HG03139 (cell line): ENCODE data around the gene INSR.

Experiments used
- ATAC-seq: cut with Tn5 transposase; IDR thresholded peaks from one replicate; pipeline ENCODE4 v1.9.1; 2021; ENCODE audit not compliant: unreplicated experiment

Gene INSR

DNA sequence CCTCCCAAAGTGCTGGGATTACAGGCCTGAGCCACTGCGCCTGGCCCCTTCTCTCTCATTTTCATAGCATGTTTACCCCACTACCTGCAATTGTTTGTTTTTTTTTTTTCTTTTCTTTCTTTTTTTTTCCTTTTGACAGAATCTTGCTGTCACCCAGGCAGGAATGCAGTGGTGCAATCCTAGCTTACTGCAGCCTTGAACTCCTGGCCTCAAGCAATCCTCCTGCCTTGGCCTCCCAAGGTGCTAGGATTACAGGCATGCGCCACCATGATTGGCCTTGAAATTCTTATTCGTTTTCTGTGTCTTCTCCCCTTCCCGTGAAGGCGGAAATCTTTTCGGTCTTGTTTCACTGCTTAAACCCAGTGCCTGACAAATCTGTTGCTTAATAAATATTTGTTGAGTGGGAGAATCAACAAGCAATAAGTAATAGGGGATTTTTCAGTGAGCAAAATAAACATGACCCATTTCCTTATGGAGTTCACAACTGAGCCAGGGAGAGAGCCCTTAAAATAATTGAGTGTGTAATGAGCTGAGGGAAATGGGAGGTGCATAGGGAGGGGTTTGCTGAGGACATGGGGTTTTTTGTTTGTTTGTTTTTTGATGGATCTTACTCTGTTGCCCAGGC lies 1.8 kb upstream of the INSR start:
- no peak for ATAC-seq

DNA sequence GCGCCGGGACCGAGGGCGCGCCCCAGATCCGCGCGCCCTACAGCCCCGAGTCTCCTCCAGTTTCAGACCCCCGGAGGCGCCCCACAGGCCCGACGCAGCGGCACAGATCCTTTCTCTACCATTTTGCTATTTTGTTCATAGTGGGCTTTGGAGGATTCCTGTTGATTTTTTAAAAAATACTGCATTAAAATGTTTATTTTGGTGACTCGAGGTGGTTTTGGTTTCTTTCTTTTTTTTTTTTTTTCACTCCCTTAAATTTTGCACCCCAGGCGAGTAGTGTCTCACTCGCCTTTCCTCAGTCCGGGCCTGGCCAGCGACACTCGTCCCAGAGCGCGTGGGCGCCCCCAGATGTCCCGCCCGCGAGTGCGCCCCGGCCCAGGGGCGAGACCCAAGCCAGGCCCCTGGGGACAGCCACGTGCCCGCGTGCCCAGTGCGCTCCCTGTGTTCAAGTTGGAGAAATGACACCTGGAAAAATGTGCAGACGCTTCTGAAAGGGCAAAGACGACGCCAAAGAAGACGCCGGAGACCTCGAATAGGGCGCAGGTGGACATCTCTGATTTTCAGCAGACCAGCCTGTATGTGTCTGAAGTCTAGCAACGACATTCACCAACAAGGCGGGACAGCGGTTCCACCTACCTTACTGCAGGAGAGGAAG lies 471 bp upstream of the INSR start:
- ATAC-seq = no peak

DNA sequence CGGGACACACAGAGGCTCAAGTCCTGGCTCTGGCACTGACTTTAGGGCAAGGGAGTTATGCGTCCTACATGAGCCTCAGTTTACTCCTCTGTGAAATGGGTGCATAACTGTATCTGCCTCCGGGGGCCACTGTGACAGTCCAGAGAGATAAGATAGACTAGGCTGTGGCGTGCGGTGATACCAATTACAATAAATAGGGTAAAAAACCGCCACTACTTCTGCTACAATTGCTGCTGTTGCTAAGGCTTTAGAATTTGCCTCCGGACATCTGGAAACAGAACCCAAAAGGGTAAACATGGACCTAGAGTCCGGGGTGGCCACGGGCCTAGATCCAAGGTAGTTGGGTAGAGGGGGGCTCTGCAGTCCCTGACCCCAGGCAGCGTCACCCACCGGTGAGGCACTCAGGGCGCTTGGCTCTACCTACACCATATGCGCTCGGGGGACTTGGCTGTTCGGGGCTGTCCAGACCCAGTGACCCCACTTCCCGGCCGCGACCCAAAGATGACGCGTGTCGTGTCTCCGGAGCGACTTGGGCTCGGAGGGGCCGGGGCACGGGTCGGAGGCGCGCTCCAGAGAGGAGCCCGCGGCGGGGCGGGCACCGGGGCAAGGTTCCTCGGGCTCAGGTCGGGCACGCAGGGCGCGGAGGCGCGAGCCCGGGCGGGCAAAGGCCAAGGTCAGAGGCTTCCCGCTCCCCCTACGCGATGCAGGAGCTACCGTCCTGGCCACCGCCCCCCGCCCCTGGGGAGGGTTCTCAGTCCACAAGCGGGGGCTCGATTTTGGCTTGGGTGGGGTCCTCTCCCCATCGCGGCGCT lies 1.1 kb downstream of the INSR start:
- ATAC-seq = no peak

DNA sequence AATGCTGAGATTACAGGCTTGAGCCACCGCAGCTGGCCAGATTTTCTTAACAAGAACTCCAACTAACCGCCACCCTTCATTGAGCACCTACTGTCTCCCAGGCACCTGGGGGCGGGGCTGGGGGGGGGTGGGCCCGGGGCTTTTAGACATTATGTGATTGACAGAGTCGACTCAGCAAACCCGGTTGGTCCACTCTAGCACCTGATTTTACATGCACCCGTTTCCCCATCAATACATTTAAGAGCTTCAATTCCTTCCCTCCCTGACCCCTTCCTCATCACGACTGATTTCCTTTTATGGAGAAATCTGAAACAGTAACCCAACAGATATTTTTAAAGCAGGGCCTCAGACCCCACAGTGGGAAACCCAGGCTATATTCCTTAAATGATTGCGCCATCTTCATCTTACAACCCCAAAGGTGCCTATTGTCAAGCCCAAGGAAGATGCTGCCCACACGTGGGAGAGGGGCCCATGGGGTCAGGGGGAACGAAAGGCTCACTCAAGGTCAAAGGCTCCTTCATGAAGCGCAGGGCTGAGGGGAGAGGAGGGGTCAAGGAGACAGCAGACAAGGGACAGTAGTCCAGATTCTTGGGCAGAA lies 1.8 kb downstream of the INSR start:
- no peak for ATAC-seq

DNA sequence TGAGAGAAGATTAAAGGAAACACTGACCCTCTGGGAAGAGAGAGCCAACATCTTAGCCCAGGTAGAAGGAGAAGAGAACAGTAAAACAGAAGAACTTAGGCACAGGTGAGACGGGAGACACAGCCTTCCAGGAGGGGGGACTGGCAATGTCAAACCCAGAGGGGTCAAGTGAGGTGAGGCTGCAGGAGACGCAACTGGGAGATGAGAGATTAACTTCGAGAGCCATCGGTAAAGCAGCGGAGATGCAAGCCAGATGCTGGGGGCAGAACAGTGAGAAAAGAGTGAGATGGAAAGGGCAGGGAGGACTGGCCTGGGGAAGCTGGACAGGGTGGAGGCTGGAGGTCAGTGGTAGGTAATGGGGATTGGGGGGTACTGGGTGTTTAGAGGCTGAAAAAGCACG lies 5.2 kb downstream of the INSR start:
- no peak for ATAC-seq

DNA sequence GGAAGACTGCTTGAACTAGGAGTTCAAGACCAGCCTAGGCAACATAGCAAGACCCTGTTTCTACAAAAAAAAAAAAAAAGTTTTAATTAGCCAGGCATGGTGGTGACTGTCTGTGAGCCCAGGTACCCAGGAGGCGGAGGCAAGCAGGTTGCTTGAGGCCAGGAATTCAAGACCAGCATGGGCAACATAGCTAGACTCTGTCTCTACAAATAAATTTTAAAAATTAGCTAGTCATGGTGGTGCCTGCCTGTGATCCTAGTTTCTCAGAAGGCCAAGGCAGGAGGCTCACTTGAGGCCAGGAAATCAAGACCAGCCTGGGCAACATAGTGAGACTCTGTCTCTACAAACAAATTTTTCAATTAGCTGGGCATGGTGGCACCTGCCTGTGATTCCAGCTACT lies 6.1 kb downstream of the INSR start:
- no peak for ATAC-seq

DNA sequence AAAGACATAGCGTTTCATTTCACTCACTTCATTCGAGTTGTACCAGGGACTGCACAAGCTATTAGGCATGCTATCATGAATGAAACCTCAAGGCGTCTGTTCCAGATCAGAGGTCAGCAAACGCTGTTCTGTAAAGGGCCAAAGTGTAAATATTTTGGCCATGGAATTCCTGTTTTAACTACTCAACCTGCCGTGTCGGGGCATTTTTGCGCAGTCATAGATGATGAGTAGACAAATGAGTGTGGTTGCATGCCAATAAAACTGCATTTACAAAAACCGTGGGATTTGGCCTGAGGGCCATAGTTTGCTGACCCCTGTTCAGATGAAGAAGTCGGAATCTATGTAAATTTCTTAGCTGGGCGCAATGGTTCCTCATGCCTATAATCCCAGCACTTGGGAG lies 6.5 kb downstream of the INSR start:
- ATAC-seq = no peak

DNA sequence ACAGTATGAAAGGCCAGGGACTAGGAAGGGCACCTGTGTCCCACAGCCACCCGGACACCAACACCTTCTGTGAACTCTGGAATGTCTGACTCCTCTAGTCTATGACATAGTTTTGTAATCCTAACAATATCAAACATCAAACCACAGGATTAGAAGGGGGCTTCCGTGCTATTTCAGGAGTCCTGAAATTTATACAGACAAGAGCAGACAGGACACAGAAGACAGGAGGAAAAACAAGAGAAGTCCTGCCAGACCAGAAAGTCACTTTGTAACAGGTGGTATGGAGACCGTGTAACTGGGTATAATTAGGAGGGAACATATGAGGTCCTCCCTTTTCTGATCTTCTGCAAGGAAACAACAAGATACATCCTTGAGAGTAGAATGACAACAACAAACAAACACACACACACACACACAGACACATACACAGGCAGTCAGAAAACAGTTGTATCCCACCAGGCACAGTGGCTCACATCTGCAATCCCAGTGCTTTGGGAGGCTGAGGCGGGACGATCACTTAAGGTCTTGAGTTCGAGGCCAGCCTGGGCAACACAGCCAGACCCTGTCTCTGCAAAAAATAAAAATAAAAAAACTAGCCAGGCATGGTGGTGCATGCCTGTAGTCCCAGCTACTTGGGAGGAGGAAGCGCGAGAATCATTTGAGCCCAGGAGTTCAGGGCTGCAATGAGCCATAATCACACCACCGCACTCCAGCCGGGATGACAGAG lies 13.1 kb downstream of the INSR start:
- no peak for ATAC-seq

DNA sequence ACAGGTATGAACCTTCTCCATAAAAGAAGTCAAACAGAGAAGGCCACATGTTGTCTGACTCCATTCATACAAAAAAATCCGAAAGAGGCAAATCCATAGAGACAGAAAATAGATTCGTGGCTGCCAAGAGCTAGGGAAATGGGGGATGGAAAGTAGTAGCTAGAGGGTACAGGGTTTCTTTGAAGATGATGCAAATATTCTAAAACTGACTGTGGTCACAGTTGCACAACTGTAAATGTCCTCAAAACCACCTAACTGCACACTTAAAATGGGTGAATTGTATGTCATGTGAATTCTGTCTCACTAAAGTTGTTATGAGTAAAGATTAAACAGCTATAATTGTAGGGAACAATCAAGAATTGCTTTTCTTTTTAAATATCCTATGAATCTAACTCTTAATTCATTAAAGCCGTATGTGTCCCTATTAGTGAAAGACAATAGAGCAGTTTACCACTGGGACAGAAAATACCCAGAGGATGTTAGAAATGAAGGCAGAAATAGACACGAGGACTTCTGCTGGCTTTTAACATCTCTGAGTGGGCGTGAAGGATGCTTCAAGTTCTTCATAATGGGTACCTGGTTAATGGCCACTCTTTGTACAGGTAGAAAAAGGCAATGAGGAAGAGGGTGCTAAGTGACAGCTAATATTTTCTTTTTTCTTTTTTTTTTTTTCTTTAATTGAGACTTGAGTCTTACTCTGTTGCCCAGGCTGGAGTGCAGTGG lies 21.2 kb downstream of the INSR start:
- ATAC-seq = no peak

DNA sequence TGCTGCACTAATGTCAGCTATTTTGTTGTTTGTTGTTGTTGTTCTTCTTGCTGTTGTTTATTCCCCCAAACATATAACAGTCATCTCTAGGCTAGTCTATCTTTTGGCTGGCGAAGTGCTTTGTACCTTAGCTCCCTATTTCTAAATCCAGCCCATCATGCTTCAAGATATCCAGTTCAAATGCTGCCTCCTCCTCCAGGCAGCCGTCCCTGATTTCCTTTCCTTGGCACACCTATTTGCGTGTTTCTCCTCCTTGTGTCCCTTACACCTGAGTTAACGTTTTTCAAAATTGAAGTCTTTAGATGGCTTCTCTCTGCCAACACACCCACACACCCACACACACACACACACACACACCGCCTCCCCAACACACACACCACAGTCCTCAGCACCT lies 25.5 kb downstream of the INSR start:
- ATAC-seq = no peak

DNA sequence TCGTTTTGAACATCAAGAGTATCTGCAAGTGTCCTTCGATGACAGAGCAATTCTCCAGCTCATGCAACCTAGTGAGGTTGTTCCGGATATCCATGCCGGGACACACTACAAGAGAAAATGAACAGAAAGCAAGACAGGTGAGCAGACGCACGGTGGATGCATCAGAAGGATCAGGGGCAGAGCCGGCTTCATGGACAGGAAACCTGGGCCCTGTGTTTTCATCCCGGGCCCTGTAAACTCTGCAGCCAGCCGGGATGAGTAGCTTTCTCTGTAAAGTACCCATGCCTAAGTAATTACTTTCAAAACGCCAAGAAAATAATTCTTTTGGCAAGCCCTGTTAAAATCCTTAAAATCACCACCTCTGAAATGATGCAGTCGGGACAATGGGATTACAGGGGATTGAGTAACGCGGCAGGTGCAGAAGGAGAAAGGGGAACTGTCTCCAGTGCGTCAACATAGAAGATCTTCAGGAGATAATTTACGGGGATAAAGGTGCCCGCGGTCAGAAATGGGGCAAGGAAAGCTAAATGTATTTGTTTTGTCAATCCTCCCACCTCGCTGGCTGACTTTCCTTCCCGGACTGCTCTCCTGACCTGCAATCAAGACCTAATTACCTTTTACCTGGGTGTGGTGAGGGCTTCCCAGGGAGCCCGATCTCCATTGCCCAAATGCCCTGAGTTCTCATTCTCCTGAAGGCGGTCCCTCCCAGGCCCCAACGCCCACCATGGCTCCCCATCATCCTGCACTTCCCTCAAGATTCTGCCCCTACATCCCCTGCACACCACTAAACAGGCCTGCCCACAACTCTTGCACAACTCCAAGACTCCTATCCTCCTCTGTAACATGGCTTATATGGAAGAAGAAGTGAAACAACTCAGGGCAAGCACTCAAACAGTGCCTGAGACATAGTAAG lies 26.2 kb downstream of the INSR start:
- ATAC-seq = no peak

DNA sequence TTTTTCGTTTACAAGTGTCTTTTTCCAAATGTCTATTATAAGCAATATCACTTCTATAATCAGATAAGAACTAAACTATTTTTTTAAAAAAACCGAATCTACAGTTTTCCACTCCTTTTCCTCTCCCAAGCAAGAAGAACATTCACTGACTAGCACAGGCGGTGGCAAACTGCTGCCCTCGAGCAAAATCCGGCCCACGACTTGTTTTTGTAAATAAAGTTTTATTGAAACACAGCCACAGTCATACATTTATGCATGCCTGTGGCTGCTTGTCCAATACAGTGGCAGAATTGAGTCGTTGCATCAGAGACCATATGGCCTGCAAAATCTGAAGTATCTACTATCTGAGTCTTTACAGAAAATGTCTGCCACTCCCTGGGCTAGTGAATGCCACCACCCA lies 27.4 kb downstream of the INSR start:
- ATAC-seq = no peak

DNA sequence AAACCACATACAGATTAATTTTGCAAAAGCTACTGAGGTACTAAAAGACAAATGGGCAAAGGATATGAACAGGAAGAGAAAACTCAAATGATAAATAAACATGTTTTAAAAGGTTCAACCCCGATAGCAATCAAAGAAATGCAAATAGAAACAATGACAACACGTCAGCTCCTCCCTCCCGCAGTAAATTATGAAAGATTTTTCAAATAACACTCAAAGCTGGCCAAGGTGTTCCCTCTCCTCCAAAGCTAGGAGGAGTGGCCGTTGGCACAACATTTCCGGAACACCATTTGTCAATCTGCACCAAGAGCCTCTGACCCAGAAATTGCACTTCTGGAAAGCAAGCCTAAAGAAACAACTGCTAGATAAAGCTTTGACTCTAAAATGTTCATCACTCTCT lies 28.3 kb downstream of the INSR start:
- ATAC-seq = no peak

DNA sequence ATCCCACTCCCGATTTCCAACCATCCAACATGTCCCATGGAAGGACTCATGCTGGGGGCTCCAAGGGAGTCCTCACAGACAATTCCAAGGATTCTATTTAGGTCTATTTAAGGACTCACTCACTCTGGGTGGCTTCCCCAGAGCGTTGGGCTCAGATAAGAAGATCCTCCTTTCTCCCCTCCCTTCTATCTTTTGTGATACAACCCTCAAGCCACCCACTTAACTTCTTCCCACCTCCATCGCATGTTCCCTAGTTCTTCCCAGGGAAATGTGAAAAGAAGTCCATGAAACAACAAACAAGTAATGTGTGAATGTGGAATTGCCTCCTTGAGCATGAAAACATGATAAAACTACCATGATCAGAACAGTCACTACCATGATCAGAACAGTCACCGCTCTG lies 29.4 kb downstream of the INSR start:
- no peak for ATAC-seq

DNA sequence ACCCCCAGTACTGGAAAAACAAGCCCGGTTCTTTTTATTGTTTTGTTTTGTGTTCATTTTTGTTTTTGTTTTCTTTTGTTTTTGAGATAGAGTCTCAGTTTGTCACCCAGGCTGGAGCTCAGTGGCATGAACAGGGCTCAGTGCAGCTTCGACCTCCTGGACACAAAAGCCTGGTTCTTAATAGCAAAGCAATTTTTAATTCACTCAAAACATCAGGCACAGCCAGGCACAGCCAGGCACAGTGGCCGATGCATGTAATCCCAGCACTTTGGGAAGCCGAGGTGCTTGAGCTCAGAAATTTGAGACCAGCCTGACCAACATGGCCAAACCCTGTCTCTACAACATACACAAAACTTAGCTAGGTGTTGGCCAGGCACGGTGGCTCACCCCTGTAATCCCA lies 30.7 kb downstream of the INSR start:
- ATAC-seq = no peak

DNA sequence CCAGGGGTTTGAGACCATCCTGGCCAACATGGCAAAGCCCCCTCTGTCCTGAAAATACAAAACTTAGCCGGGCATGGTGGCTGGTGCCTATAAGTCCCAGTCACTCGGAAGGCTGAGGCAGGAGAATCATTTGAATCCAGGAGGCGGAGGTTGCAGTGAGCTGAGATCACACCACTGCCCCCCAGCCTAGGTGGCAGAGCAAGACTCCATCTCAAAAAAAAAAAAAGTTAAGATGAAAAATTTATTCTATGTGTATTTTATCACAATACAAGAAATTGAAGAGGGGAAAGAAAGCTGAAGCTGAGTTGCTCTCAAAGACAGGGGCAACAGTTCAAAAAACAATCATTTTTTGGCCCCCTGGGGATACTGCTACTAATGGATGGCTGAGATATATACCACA lies 31.1 kb downstream of the INSR start:
- no peak for ATAC-seq

DNA sequence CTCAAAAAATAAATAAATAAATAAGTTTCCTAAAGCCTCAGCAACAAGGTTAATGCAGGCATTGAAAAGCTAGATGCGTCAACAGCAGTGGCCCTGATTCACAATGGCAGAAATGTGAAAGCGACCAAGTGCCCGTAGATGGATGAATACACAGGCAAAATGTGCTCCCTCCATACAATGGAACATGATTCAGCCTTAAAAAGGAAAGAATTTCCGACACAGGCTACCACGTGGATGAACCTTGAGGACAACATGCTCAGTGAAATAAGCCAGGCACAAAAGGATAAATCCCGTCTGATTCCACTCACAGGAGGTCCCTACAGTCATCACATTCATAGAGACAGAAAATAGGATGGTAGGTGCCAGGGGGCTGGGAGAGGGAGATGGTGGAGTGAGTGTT lies 31.7 kb downstream of the INSR start:
- ATAC-seq = no peak

DNA sequence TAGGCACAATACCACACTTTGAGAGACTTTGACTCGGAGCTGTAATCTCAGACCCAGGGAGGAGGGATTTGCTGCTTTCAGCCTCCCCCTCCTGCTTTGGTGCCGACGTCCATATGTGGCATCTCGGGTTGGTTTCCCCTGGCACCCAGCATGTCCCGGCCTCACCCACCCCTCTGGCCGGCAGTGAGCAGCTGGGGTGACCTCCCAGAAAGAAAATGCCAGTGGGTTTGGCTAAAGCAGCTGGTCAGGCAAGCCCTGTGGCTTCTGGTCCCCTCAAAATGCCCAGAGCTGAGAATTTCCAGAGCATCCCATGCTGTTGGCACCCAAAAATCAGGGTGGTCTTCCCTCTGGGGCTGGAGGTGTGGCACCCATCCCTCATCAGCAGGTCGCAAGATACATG lies 34.1 kb downstream of the INSR start:
- ATAC-seq = no peak

DNA sequence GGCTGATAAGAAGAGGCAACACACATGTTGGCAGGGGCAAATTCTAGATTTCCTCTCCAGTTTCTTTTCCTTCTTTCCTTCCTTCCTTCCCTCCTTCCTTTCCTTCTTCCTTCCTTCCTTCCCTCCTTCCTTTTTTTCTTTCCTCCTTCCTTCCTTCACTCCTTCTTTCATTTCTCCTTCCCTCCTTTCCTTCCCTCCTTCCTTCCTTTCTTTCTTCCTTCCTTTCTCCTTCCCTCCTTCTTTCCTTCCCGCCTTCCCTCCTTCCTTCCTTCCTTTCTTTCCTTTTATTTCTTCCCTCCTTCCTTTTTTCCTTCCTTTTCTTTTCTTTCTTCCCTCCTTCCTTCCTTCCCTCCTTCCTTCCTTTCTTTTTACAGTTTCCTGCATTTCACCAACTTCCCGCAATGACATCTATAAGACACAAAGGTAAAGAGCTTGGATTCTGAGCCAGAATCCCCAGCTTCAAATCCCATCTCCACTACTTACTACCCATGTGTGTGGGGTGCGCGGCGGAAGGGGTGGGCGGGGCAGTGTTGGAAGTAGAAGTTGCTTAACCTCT lies 35.3 kb downstream of the INSR start:
- no peak for ATAC-seq
